ENCODE results near the gene SH3GL3.

DNA sequence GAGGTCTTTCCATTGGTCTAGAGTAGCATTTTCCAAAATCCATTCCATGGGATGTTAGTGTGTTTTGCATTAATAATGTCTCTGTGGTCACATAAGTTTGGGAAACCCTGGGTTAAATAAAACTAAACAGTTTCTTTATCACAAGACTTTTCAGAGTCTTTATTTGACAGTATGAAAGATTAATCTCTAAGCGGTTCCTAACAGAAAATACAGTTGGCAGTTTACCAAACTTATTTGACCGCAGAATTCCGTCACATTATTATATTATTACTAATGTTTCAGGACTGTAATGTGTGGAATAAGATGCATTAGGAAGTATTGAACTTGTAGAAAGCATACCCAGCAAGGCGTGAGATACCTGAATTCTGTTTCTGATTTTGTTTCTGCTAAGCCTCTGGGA lies 135.2 kb downstream of the SH3GL3 start:
- TF ChIP-seq, protein P1, sequence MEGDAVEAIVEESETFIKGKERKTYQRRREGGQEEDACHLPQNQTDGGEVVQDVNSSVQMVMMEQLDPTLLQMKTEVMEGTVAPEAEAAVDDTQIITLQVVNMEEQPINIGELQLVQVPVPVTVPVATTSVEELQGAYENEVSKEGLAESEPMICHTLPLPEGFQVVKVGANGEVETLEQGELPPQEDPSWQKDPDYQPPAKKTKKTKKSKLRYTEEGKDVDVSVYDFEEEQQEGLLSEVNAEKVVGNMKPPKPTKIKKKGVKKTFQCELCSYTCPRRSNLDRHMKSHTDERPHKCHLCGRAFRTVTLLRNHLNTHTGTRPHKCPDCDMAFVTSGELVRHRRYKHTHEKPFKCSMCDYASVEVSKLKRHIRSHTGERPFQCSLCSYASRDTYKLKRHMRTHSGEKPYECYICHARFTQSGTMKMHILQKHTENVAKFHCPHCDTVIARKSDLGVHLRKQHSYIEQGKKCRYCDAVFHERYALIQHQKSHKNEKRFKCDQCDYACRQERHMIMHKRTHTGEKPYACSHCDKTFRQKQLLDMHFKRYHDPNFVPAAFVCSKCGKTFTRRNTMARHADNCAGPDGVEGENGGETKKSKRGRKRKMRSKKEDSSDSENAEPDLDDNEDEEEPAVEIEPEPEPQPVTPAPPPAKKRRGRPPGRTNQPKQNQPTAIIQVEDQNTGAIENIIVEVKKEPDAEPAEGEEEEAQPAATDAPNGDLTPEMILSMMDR (IDR thresholded peaks at IDR 0.05), result no peak
- no peak for TF ChIP-seq POLR2A (IDR thresholded peaks at IDR 0.05)

Measured in lower leg skin (tissue), 3 donors.